ENCODE data around the gene WNK1.

- TF ChIP-seq CTCF (IDR thresholded peaks at IDR 0.05; ENCODE audit: low read depth, low read length) (no peak), EZH2phosphoT487 (IDR thresholded peaks at IDR 0.05; ENCODE audit: low read depth) (no peak)
These were observed 155.2 kb downstream of the WNK1 start for GRCh38 chr12:907413-908185.
